ENCODE data around the gene CCDC142.

- TF ChIP-seq CTCF (IDR thresholded peaks at IDR 0.05) (no peak), EZH2 (IDR thresholded peaks at IDR 0.05; ENCODE audit: borderline replicate concordance, insufficient read depth, low read depth, low read length, poor library complexity, severe bottlenecking) (no peak)
Observed at GRCh38 chr2:74457549-74458131, 25.2 kb downstream of the CCDC142 start.
